Neutrophil (primary cell): Measurements from ENCODE around the gene MITF.

Experiments
- H3K27ac ChIP-seq: fragments of 200-600 bp; sonication (generic); 2 replicates; pipeline ENCODE4 v1.5.1; 2016; ENCODE audit warnings: mild to moderate bottlenecking, moderate library complexity
- H3K27me3 ChIP-seq: fragments of 200-600 bp; sonication (generic); 2 replicates; pipeline ENCODE4 v1.6.0; 2016; ENCODE audit warnings: mild to moderate bottlenecking
- H3K36me3 ChIP-seq: fragments of 200-600 bp; sonication (generic); 2 replicates; pipeline ENCODE4 v1.5.1; 2017
- H3K4me1 ChIP-seq, 2 experiments: fragments of 200-600 bp in 1 of 2; sonication (generic) in 1 of 2; 1 replicate in 1 of 2; 2 replicates in 1 of 2; pipeline versions ENCODE4 v1.5.1 to v1.6.1; 2013 to 2016; ENCODE audit warnings: low read depth in 1 of 2, low read length in 1 of 2, mild to moderate bottlenecking in 1 of 2, moderate library complexity in 1 of 2; ENCODE audit not compliant: control insufficient read depth in 1 of 2, insufficient read depth in 1 of 2
- H3K4me3 ChIP-seq, 2 experiments: fragments of 200-600 bp in 1 of 2; sonication (generic) in 1 of 2; 1 replicate in 1 of 2; 2 replicates in 1 of 2; pipeline ENCODE4 v1.5.1; 2013 to 2016; ENCODE audit warnings: low read depth in 1 of 2, low read length in 1 of 2, mild to moderate bottlenecking in 1 of 2, moderate library complexity in 1 of 2
- H3K9me3 ChIP-seq: fragments of 200-600 bp; sonication (generic); 2 replicates; pipeline ENCODE4 v1.5.1; 2016
- TF ChIP-seq, protein P1 (sequence below): fragments of 200-600 bp; sonication (generic); IDR thresholded peaks from 2 replicates; pipeline ENCODE4 v1.5.1; 2016; ENCODE audit warnings: antibody characterized with exemption

The MITF gene

DNA sequence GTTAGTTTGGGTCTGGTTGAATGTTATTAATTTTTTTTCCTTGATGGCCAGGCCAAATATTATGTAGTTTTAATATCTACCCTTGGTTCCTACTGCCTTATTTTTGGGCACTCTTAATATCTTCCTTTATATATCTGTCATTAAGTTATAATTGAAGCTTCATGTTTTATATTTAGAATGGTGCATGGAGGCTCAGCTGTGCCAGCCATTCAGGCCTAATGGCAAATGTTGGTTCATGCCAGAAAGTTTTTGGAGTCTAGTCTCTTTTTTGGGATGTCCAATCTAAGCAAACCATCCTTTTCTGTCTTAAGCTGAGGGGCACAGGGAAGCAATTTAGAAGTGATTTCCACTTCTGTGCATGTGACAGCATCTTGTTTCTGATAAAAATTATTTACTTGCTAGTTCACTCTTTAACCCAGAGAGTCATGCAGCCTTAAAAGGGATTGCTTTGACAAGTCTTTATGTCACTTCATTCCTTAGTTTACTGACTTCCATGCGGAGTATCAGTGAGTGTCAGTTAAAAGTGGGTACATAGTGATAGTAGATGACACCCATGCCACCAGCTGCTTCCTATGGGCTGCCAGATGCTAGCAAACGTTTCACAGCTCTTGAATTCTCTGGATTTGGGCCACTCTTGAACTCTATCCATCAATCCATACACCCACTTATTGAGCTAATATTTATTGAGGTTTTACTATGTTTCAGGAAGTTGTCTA, 33.0 kb downstream of the MITF start:
- TF ChIP-seq, protein P1, sequence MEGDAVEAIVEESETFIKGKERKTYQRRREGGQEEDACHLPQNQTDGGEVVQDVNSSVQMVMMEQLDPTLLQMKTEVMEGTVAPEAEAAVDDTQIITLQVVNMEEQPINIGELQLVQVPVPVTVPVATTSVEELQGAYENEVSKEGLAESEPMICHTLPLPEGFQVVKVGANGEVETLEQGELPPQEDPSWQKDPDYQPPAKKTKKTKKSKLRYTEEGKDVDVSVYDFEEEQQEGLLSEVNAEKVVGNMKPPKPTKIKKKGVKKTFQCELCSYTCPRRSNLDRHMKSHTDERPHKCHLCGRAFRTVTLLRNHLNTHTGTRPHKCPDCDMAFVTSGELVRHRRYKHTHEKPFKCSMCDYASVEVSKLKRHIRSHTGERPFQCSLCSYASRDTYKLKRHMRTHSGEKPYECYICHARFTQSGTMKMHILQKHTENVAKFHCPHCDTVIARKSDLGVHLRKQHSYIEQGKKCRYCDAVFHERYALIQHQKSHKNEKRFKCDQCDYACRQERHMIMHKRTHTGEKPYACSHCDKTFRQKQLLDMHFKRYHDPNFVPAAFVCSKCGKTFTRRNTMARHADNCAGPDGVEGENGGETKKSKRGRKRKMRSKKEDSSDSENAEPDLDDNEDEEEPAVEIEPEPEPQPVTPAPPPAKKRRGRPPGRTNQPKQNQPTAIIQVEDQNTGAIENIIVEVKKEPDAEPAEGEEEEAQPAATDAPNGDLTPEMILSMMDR = no peak

DNA sequence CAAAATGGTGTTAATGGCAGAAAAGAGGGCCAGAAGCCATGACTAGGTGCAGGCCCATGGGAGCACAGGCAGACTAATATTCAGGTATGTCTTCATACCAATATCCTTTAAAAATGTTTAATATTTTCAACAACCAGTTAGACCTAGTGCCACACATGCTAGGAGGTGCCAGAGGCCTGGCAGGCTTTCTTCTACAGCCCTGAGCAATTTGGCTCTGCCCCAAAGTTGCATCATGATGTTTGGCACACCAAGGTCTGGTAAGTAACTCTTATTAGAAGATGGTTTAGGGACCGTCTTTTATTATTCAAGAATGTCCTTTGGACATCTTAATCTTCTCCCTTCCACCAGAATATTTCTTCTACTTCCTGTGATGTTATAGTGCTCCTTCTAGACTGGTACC, 34.8 kb downstream of the MITF start:
- no peaks in the 10 kb centered on the region for H3K36me3 ChIP-seq
- no peak overlapping the region for H3K27ac ChIP-seq
- H3K27me3 ChIP-seq = no peaks in the 10 kb centered on the region
- H3K4me1 ChIP-seq = no peaks in the 10 kb centered on the region
- TF ChIP-seq, protein P1 = no peak
- H3K4me3 ChIP-seq = no peak overlapping the region
- H3K9me3 ChIP-seq = no peaks in the 10 kb centered on the region

More for the DNA sequence above, 33.0 kb downstream of the MITF start:
- Histone ChIP-seq H3K9me3 (no peaks in the 10 kb centered on the region), H3K27ac (no peak overlapping the region), H3K4me1 (no peaks in the 10 kb centered on the region), H3K27me3 (no peaks in the 10 kb centered on the region), H3K4me3 (no peak overlapping the region), H3K36me3 (no peaks in the 10 kb centered on the region)

DNA sequence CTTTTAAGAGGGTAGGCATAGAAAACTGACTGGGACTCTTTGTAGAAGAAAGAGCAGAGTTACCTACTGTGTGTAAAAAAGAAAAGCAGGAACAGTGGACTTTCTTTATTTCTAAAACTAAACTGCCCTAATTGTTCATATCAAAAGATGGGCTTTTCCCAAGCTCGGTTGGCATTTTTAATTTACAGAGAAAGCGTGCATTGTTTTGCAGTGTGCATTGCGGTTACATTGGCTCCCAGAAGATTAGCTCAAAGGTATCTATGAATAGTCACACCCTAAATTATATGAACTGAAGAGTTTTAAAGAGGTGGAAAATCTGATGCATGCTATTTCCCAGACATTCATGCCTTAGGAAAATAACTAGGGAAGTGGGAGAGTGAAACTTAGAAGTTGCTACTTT, 36.5 kb downstream of the MITF start:
- no peaks in the 10 kb centered on the region for H3K4me1 ChIP-seq
- H3K36me3 ChIP-seq = no peaks in the 10 kb centered on the region
- H3K4me3 ChIP-seq = no peak overlapping the region
- TF ChIP-seq, protein P1 = no peak
- no peaks in the 10 kb centered on the region for H3K27me3 ChIP-seq
- H3K27ac ChIP-seq = no peak overlapping the region
- no peaks in the 10 kb centered on the region for H3K9me3 ChIP-seq

DNA sequence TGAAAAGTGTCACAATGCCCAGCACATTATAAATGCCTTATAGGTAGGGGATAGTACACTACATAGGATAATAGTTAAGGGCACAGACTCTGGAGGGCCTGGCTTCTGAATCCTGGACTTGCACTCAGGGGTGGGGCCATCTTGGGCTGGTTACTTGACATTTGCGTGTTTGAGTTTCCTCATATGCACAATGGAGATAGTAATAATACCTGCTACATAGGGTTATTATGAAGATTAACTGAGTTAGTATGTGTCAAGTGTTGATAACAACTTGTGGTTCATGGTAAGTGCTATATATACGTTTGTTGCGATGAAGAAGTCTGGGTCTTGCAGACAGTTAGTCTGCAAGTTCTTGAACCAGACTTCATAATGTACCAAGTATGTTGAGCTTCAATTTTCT, 37.0 kb downstream of the MITF start:
- Histone ChIP-seq H3K4me3 (no peak overlapping the region), H3K36me3 (no peaks in the 10 kb centered on the region), H3K27ac (no peak overlapping the region), H3K9me3 (no peaks in the 10 kb centered on the region), H3K27me3 (no peaks in the 10 kb centered on the region), H3K4me1 (no peaks in the 10 kb centered on the region)
- TF ChIP-seq, protein P1 = no peak

DNA sequence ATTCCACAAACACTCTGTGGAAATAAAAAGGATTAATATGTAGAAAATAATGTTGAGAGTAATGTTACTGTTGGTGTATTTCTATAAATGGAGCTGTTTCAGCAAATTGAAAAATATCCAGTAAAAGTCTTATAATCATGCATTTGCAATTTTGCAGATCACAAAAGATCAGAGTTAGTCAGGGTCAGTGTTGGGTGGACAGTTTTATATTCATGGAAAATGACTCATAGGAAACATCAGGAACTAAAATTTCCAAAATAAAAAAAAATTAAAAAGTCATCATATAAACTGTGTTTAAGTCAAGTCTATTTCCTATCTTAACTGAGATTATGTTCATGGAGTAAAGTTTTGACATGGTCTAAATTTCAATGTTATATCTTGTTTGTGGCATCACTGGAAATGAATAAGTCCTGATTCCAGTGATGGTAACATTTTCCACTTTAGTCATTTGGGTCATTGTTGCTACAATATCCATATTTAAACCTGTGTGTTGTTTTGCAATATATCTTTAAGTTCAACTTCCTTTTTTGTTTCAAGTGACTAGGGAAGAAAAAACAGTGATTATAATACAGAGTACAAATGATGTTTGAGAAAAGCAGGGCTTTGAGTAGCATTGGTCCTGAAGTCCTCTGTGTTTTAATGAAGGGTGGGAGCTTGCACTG, 37.8 kb downstream of the MITF start:
- TF ChIP-seq, protein P1 = no peak
- Histone ChIP-seq H3K27me3 (no peaks in the 10 kb centered on the region), H3K9me3 (no peaks in the 10 kb centered on the region), H3K4me3 (no peak overlapping the region), H3K36me3 (no peaks in the 10 kb centered on the region), H3K4me1 (no peaks in the 10 kb centered on the region), H3K27ac (no peak overlapping the region)
